ENCODE data around the gene ZNF813. TPM values are rescaled to one million over a fixed set of nuclear protein-coding genes. Genes with fewer than 3 reads are reported as not detected.

ZNF813 gene
- total RNA-seq, 4 donors from 2014 or later = 3.0 to 4.1 (median 3.5) TPM

- no peak for TF ChIP-seq CTCF (IDR thresholded peaks at IDR 0.05; ENCODE audit: low read depth)
These were observed 71.0 kb downstream of the ZNF813 start for GRCh38 chr19:53538378-53539109.

GRCh38 chr19:53540091-53540490 is 72.6 kb downstream of the ZNF813 start:
- no peak for TF ChIP-seq CTCF (IDR thresholded peaks at IDR 0.05; ENCODE audit: low read depth)

DNA sequence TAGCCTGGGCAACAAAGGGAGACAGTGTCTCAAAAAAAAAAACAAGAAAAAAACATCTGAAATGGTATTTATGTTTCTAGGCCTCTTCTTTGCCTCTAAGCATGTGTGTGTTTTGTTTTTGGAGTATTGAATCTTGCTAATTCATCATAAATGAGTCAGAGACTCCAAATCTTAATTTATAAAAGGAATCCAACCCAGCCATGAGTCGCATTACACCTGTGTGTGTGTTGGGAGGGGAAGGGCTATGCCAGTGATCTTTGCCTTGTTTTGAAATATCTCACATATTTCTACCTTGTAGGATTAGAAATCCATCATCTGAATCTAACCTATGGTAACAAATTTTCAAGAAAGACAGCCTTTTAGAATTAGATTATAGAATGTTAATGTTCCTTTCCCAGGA is 74.4 kb downstream of the ZNF813 start:
- no peak for TF ChIP-seq CTCF (IDR thresholded peaks at IDR 0.05; ENCODE audit: low read depth)

DNA sequence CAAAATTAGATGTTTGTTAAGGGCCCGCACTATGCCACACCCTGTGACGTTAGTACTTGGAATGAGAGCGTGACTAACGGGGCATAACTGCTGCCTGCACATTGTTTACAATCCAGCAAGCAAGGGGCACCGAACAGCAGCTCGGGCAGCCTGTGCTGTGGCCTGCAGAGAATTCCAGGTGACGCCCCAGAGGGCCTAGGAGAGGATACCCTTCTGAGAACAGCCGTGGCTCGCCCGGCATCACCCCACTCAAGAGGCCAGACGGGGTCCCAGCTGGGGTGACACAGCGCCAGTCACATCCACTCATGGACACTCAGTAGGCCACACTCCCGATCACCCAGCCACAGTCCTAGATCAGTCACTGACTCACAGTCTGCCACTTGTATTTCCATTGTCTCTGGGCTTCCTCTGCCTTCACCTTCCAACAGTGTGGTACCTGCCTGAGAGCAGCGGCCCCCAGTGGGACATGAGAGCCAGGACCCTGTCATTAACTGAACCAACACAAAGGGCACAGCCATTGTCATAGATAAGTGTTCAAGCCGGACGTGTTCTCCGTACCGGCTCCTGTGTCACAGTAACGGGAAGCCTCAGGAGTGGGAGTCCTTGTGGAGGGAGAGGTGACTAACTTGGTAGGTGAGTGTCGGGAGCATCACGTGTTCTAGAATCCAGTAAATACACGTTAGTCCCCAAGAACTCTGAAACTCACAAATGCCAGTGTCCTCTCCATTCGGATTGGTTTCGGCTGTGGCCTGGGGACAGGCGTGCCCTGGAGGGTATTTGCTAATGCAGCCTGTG is 77.9 kb downstream of the ZNF813 start:
- no peak for TF ChIP-seq CTCF (IDR thresholded peaks at IDR 0.05; ENCODE audit: low read depth)

Other genes with a start within 250 kb of the ZNF813 start
- gene ZNF677, start 212.9 kb upstream of the ZNF813 start, total RNA-seq = 10 to 100 TPM; 11.6 to 24.6 (median 19.0) TPM
- not detected for gene VN1R2, start 209.4 kb upstream of the ZNF813 start, total RNA-seq
- gene VN1R4, start 200.0 kb upstream of the ZNF813 start, total RNA-seq = not detected
- gene ZNF845, start 134.0 kb upstream of the ZNF813 start, total RNA-seq = 1 to 10 TPM; 7.5 to 9.8 (median 8.4) TPM
- gene ZNF525, start 102.0 kb upstream of the ZNF813 start, total RNA-seq = 1 to 10 TPM; 5.8 to 9.6 (median 8.2) TPM
- gene ZNF765, start 72.6 kb upstream of the ZNF813 start, total RNA-seq = 10 to 100 TPM in 3 of 4 donors, 1 to 10 TPM in 1; 9.5 to 21.9 (median 12.3) TPM
- gene ZNF761, start 35.7 kb upstream of the ZNF813 start, total RNA-seq = 10 to 100 TPM; 13.8 to 16.1 (median 15.2) TPM
- 10 to 100 TPM; 28.4 to 65.4 (median 30.8) TPM for gene ZNF331, start 70.4 kb downstream of the ZNF813 start, total RNA-seq
- not detected for gene DPRX, start 164.3 kb downstream of the ZNF813 start, total RNA-seq